GM19438 (cell line): ENCODE data around the gene FRMD5.

ENCODE experiments used
- ATAC-seq: cut with Tn5 transposase; IDR thresholded peaks from one replicate; pipeline ENCODE4 v1.9.1; 2021; ENCODE audit warnings: low read depth; ENCODE audit not compliant: unreplicated experiment

FRMD5 gene

GRCh38 chr15:43821505-43821904, 373.6 kb downstream of the FRMD5 start:
- ATAC-seq: no peak
